Ramos (cell line): ENCODE data around the gene BLM.

Experiments used
- in situ Hi-C: fragments of 300-500 bp; cut with MboI; formaldehyde crosslinking; loops from one replicate; pipeline ENCODE4 v1.14.3; 2022; ENCODE audit warnings: low sequenced_read_pairs; ENCODE audit not compliant: unreplicated experiment

Gene BLM

GRCh38 chr15:90774731-90775514 is 57.8 kb downstream of the BLM start:
- in situ Hi-C loops: no loop called here

GRCh38 chr15:90780916-90781315 is 63.8 kb downstream of the BLM start:
- in situ Hi-C loops: no loop called here

GRCh38 chr15:90782442-90782841 is 65.3 kb downstream of the BLM start:
- in situ Hi-C loops: no loop called here

GRCh38 chr15:90787881-90788280 is 70.7 kb downstream of the BLM start:
- in situ Hi-C loops: no loop called here

GRCh38 chr15:90789462-90789861 is 72.3 kb downstream of the BLM start:
- in situ Hi-C loops: no loop called here

GRCh38 chr15:90790057-90790456 is 72.9 kb downstream of the BLM start:
- in situ Hi-C loops: no loop called here

GRCh38 chr15:90790561-90790960 is 73.4 kb downstream of the BLM start:
- in situ Hi-C loops: no loop called here

- in situ Hi-C loops: no loop called here
Measured at GRCh38 chr15:90794538-90794937, 77.4 kb downstream of the BLM start.

- in situ Hi-C loops: no loop called here
Measured at GRCh38 chr15:90799639-90800170, 82.6 kb downstream of the BLM start.

- in situ Hi-C loops: no loop called here
Measured at GRCh38 chr15:90801803-90802202, 84.7 kb downstream of the BLM start.

GRCh38 chr15:90807074-90807785 is 90.1 kb downstream of the BLM start:
- in situ Hi-C loops: no loop called here

GRCh38 chr15:90807786-90808086 is 90.6 kb downstream of the BLM start:
- in situ Hi-C loops: no loop called here

- in situ Hi-C loops: no loop called here
Measured at GRCh38 chr15:90808517-90809235, 91.5 kb downstream of the BLM start.

GRCh38 chr15:90809536-90809935 is 92.4 kb downstream of the BLM start:
- in situ Hi-C loops: no loop called here

GRCh38 chr15:90810354-90810753 is 93.2 kb downstream of the BLM start:
- in situ Hi-C loops: no loop called here

GRCh38 chr15:90812171-90812957 is 95.2 kb downstream of the BLM start:
- in situ Hi-C loops: no loop called here

GRCh38 chr15:90812958-90813265 is 95.8 kb downstream of the BLM start:
- in situ Hi-C loops: no loop called here

GRCh38 chr15:90813796-90814190 is 96.6 kb downstream of the BLM start:
- in situ Hi-C loops: no loop called here

- in situ Hi-C loops: no loop called here
Measured at GRCh38 chr15:90814191-90814821, 97.2 kb downstream of the BLM start.
